Upper lobe of right lung (tissue), 1 donor: ENCODE measurements around the gene KLC3. TPM values are rescaled to one million over a fixed set of nuclear protein-coding genes. Genes with fewer than 3 reads are reported as not detected.

ENCODE experiments used
- ATAC-seq: fragments of 200-7000 bp; cut with Tn5 transposase; one replicate; pipeline ENCODE4 v1.9.1; 2020; ENCODE audit warnings: mild to moderate bottlenecking, moderate library complexity
- DNase-seq: peaks from one replicate; pipeline ENCODE4 v3.0.0-alpha.2; 2020
- H3K27ac ChIP-seq: fragments of 200-600 bp; one replicate; pipeline ENCODE4 v1.8.0; 2022
- H3K27me3 ChIP-seq: fragments of 200-600 bp; one replicate; pipeline ENCODE4 v1.8.0; 2022; ENCODE audit warnings: mild to moderate bottlenecking
- H3K36me3 ChIP-seq: fragments of 200-600 bp; one replicate; pipeline ENCODE4 v1.8.0; 2022
- H3K4me1 ChIP-seq: fragments of 200-600 bp; one replicate; pipeline ENCODE4 v1.8.0; 2022
- H3K4me3 ChIP-seq: fragments of 200-600 bp; one replicate; pipeline ENCODE4 v1.8.0; 2022; ENCODE audit warnings: mild to moderate bottlenecking
- H3K9me3 ChIP-seq: fragments of 200-600 bp; one replicate; pipeline ENCODE4 v1.8.0; 2022
- intact Hi-C: fragments of 100-400 bp; cut with DNase I; formaldehyde crosslinking; loops from one replicate; pipeline ENCODE4 v1.11.0; 2022
- total RNA-seq: library from RNA; stranded (reverse); fragmentation: NEBNext Ultra II Directional; extraction: Animal tissue kit (Norgen Biotek cat#: 25700); gene quantifications from one replicate; pipeline ENCODE4 v1.2.1, GENCODE V29; 2021
- TF ChIP-seq, protein P1 (sequence below): fragments of 200-600 bp; IDR thresholded peaks from one replicate; pipeline ENCODE4 v1.8.0; 2022; ENCODE audit warnings: antibody characterized with exemption
- donor health status: DM: no; HTN: yes; CAD: no; lungs with severe emphysema.

The KLC3 gene
- total RNA-seq, 1 donor from 2014 or later = 1.8 TPM

DNA sequence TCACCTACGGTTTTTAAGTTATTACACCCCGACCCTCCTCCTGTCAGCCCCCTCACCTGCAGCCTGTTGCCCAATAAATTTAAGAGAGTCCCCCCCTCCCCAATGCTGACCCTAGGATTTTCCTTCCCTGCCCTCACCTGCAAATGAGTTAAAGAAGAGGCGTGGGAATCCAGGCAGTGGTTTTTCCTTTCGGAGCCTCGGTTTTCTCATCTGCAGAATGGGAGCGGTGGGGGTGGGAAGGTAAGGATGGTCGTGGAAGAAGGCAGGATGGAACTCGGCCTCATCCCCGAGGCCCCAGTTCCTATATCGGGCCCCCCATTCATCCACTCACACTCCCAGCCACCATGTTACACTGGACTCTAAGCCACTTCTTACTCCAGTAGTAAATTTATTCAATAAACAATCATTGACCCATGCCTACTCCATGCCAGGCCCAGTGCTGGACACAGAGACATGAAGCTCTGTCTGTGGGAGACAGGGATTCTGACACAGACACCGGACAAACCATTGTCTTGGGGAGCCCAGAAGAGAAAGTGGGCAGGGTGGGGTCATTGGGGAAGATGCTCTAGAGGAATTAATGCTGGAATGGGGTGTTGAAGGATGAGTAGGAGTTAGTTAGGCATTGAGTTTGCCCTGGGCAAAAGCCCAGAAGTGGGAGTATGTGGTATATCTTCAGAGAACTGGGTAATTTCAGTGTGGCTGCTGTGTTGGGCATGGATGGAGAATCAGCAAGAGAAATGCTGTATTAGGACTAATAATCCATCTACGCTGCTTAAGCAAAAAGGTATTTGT lies 37.1 kb upstream of the KLC3 start:
- Histone ChIP-seq H3K4me1 (no peaks in the 10 kb centered on the region), H3K9me3 (no peaks in the 10 kb centered on the region), H3K36me3 (peaks cover 3% of the 10 kb centered on the region), H3K4me3 (no peak overlapping the region), H3K27ac (no peak overlapping the region), H3K27me3 (no peaks in the 10 kb centered on the region)
- intact Hi-C loops = no loop called here
- TF ChIP-seq, protein P1, sequence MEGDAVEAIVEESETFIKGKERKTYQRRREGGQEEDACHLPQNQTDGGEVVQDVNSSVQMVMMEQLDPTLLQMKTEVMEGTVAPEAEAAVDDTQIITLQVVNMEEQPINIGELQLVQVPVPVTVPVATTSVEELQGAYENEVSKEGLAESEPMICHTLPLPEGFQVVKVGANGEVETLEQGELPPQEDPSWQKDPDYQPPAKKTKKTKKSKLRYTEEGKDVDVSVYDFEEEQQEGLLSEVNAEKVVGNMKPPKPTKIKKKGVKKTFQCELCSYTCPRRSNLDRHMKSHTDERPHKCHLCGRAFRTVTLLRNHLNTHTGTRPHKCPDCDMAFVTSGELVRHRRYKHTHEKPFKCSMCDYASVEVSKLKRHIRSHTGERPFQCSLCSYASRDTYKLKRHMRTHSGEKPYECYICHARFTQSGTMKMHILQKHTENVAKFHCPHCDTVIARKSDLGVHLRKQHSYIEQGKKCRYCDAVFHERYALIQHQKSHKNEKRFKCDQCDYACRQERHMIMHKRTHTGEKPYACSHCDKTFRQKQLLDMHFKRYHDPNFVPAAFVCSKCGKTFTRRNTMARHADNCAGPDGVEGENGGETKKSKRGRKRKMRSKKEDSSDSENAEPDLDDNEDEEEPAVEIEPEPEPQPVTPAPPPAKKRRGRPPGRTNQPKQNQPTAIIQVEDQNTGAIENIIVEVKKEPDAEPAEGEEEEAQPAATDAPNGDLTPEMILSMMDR = no peak
- no peak for DNase-seq
- no peak for ATAC-seq

DNA sequence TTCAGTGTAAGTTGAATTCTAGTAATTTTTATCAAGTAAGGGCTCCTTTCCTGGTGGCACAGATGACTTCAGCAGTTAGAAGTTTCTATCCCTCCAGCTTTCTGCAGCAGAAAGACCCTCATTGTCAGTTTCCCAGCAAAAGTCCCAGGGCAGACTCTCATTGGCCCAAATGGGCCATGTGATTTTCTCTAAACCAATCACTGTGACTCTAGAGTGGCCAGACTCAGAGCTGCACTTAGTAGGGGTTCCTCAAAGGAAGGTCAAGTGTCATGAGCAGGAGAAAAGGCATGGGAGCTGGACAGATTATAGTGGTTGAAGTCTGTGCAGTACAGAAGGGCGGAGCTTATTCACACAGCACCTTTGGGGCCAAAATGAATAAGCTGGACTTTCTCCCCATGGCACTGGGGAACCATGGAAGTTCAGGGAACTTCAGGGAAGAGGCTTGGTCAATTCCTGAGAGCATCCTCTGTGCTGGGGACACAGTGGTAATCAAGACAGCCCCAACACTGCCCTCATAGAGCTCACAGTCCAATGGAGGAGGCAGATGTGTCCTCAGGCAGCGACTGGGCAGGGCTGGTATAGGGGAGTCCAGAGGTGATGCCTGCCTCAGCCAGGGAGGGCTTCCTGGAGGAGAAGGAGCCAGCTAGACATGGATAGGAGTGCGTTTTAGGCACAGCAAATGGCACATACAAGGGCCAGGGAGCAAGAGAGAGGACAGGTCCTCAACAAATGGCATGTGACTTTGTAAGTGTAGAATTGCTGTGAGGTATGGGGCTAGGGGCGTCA lies 36.2 kb upstream of the KLC3 start:
- DNase-seq (no peak), ATAC-seq (no peak)
- H3K36me3 ChIP-seq = no peaks in the 10 kb centered on the region
- H3K27me3 ChIP-seq = no peaks in the 10 kb centered on the region
- no peaks in the 10 kb centered on the region for H3K4me1 ChIP-seq
- intact Hi-C loops = no loop called here
- no peak overlapping the region for H3K27ac ChIP-seq
- no peaks in the 10 kb centered on the region for H3K9me3 ChIP-seq
- TF ChIP-seq, protein P1 = no peak
- H3K4me3 ChIP-seq = no peak overlapping the region

DNA sequence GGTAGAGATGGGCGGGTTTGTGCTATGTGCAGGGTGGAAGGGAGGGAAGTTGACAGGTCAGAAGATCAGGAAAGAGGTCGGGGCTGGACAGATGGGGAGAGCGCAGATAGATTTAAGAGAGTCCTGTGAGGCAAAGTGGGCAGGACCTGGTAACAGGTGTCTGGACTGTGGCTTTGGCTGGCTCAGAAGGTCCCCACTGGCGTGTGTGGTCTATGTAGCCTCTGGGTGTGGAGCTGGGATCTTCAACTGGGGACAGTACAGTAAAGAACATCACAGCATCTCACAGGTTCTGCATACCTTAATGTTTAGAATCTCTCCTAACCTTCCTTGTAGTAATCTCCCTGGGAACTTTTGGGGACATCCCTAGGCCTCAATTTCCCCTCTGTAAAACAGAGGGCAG lies 35.5 kb upstream of the KLC3 start:
- DNase-seq (no peak), ATAC-seq (no peak)
- Histone ChIP-seq H3K36me3 (no peaks in the 10 kb centered on the region), H3K27ac (no peak overlapping the region), H3K4me1 (no peaks in the 10 kb centered on the region), H3K27me3 (no peaks in the 10 kb centered on the region), H3K4me3 (no peak overlapping the region), H3K9me3 (no peaks in the 10 kb centered on the region)
- TF ChIP-seq, protein P1 = no peak
- intact Hi-C loops = no loop called here

DNA sequence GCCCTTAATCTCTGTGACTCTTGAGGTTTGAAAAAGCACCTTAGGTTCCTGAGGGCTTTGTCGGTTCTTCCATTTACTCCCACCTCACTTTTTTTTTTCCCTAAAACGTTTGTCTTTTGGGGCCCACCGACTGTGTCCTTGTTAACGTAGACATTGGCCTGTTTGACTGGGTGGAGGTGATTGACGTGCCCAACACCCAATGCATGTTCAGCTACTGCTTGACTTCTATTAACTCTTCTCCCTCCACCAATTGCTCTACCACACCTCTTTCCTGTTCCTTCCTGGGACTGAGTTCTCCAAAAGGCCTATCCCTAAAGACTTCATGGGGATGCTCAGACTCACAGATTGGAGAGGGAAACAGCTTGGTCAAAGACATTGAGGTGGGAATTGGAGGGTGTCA lies 35.1 kb upstream of the KLC3 start:
- H3K36me3 ChIP-seq = no peaks in the 10 kb centered on the region
- no peak overlapping the region for H3K27ac ChIP-seq
- H3K4me1 ChIP-seq = no peaks in the 10 kb centered on the region
- intact Hi-C loops = no loop called here
- TF ChIP-seq, protein P1 = no peak
- no peaks in the 10 kb centered on the region for H3K9me3 ChIP-seq
- ATAC-seq = no peak
- no peak for DNase-seq
- H3K27me3 ChIP-seq = no peaks in the 10 kb centered on the region
- H3K4me3 ChIP-seq = no peak overlapping the region

DNA sequence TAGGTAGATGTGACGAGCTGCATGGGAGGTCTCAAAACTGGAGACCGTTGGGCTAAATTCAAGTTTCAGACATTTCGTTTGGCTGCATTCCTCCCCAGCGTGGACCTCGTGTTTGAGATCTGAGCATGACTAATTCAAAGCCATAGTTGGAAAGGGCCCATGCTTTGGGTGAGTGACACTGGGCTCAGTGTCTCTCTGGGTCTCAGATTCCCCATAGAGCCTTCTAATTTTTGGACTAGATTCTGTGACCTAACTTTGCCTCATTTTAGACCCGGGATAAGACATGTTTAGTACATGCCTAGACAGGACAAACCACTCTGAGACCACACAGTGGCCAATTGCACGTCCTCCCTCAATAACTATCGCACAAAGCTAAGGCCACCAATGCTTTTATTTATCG lies 34.5 kb upstream of the KLC3 start:
- Histone ChIP-seq H3K4me1 (no peaks in the 10 kb centered on the region), H3K4me3 (no peak overlapping the region), H3K9me3 (no peaks in the 10 kb centered on the region), H3K27ac (no peak overlapping the region), H3K27me3 (no peaks in the 10 kb centered on the region), H3K36me3 (no peaks in the 10 kb centered on the region)
- intact Hi-C loops = no loop called here
- no peak for DNase-seq
- TF ChIP-seq, protein P1 = no peak
- ATAC-seq = no peak
